Ascending aorta (tissue), 2 donors: ENCODE measurements around the gene ZNF764. TPM values are rescaled to one million over a fixed set of nuclear protein-coding genes. Genes with fewer than 3 reads are reported as not detected.
"Not testable (repeated sequence)": the region's sequence is repeated elsewhere in the genome, so short reads cannot be mapped to it uniquely, and the experiment has no call there.

Experiments used
- DNase-seq, 2 donors: peaks; one replicate each; pipeline ENCODE4 v3.0.0-alpha.2; 2019; ENCODE audit warnings: low spot score in 2 of 2
- H3K27ac ChIP-seq, 2 donors: fragments of 200-600 bp; sonication (generic); one replicate each; pipeline ENCODE4 v1.5.1; 2016 to 2017; ENCODE audit warnings: mild to moderate bottlenecking in 1 of 2
- H3K27me3 ChIP-seq: fragments of 200-600 bp; sonication (generic); one replicate; pipeline ENCODE4 v1.5.1; 2017
- H3K36me3 ChIP-seq, 2 donors: fragments of 200-600 bp; sonication (generic); one replicate each; pipeline ENCODE4 v1.5.1; 2016
- H3K4me1 ChIP-seq, 2 donors: fragments of 200-600 bp; sonication (generic); one replicate each; pipeline ENCODE4 v1.5.1; 2016 to 2017; ENCODE audit warnings: mild to moderate bottlenecking in 1 of 2
- H3K4me3 ChIP-seq, 2 donors: fragments of 200-600 bp; sonication (generic); one replicate each; pipeline ENCODE4 v1.5.1; 2016 to 2017; ENCODE audit warnings: mild to moderate bottlenecking in 1 of 2
- H3K9me3 ChIP-seq, 2 donors: fragments of 200-600 bp; sonication (generic); one replicate each; pipeline ENCODE4 v1.5.1; 2016
- intact Hi-C: fragments of 100-400 bp; cut with DNase I; formaldehyde crosslinking; loops from one replicate; pipeline ENCODE4 v1.15.1; 2023
- total RNA-seq: library from RNA; depleted of rRNA; stranded (reverse); fragments of >200 nt; gene quantifications from one replicate; pipeline ENCODE4 v1.1.0, GENCODE V29; 2016
- TF ChIP-seq, protein P1 (sequence below), 3 experiments: fragments of 200-600 bp in 2 of 3; fragments of 450-650 bp in 1 of 3; sonication (generic) in 2 of 3; IDR thresholded peaks; one replicate each; pipeline ENCODE4 v1.5.1; 2016 to 2019; ENCODE audit warnings: antibody characterized with exemption in 3 of 3, mild to moderate bottlenecking in 1 of 3, moderate library complexity in 1 of 3

ZNF764 gene
- total RNA-seq, 1 donor from 2014 or later, result 10.9 TPM

GRCh38 chr16:30523768-30524574 lies 34.2 kb downstream of the ZNF764 start:
- DNase-seq, result no peak
- Histone ChIP-seq H3K4me3 (no peak overlapping the region), H3K27ac (no peak overlapping the region), H3K9me3 (no peaks in the 10 kb centered on the region), H3K36me3 (peaks cover 8% of the 10 kb centered on the region in 2 donors), H3K27me3 (no peaks in the 10 kb centered on the region), H3K4me1 (peaks cover 0 to 6% of the 10 kb centered on the region in 2 donors)
- intact Hi-C loops, result no loop called here
- TF ChIP-seq, protein P1, sequence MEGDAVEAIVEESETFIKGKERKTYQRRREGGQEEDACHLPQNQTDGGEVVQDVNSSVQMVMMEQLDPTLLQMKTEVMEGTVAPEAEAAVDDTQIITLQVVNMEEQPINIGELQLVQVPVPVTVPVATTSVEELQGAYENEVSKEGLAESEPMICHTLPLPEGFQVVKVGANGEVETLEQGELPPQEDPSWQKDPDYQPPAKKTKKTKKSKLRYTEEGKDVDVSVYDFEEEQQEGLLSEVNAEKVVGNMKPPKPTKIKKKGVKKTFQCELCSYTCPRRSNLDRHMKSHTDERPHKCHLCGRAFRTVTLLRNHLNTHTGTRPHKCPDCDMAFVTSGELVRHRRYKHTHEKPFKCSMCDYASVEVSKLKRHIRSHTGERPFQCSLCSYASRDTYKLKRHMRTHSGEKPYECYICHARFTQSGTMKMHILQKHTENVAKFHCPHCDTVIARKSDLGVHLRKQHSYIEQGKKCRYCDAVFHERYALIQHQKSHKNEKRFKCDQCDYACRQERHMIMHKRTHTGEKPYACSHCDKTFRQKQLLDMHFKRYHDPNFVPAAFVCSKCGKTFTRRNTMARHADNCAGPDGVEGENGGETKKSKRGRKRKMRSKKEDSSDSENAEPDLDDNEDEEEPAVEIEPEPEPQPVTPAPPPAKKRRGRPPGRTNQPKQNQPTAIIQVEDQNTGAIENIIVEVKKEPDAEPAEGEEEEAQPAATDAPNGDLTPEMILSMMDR (IDR thresholded peaks at IDR 0.05), result no peak

- H3K4me3 ChIP-seq, intact Hi-C loops, DNase-seq: not testable (repeated sequence)
These were observed 35.3 kb downstream of the ZNF764 start for GRCh38 chr16:30522702-30523463.

DNA sequence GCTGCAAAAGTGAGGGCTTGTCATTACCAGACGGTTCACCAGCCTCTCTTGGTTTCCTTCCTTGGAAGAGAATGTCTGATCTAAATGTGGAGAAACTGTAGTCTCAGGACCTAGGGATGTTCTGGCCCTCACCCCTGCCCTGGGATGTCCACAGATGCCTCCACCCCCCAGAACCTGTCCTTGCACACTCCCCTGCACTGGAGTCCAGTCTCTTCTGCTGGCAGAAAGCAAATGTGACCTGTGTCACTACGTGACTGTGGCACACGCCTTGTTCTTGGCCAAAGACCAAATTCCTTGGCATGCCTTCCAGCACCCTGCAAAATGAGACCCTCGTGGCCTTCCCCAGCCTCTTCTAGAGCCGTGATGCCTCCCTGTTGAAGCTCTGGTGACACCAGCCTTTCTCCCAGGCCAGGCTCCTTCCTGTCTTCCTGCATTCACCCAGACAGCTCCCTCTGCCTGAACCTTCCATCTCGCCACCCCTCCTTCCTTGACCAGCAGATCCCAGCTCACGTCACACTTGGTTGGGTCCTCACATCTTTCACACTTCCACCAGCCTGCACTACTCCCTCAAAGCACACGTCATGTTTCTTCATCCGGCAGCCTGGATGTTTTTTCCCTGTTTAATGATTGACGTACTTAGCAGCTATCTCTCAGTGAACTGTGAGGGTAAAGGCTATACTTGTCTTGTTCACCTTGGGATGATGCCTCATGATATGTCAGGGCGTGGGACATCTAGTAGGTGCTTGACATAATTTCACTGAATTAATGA lies 36.1 kb downstream of the ZNF764 start:
- no peak overlapping the region for H3K27ac ChIP-seq
- no peak for DNase-seq
- H3K4me3 ChIP-seq, result no peak overlapping the region
- TF ChIP-seq, protein P1 (IDR thresholded peaks at IDR 0.05), result no peak
- no peaks in the 10 kb centered on the region for H3K4me1 ChIP-seq
- H3K36me3 ChIP-seq, result peaks cover 8% of the 10 kb centered on the region in 2 donors
- H3K27me3 ChIP-seq, result no peaks in the 10 kb centered on the region
- intact Hi-C loops, result no loop called here
- no peaks in the 10 kb centered on the region for H3K9me3 ChIP-seq

More at GRCh38 chr16:30522702-30523463, 35.3 kb downstream of the ZNF764 start:
- H3K9me3 ChIP-seq, H3K27me3 ChIP-seq, H3K4me1 ChIP-seq, H3K27ac ChIP-seq, H3K36me3 ChIP-seq: not testable (repeated sequence)

DNA sequence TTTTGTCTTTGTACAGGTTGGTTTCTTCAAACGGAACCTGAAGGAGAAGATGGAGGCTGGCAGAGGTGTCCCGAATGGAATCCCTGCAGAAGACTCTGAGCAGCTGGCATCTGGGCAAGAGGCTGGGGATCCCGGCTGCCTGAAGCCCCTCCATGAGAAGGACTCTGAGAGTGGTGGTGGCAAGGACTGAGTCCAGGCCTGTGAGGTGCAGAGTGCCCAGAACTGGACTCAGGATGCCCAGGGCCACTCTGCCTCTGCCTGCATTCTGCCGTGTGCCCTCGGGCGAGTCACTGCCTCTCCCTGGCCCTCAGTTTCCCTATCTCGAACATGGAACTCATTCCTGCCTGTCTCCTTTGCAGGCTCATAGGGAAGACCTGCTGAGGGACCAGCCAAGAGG lies 36.7 kb downstream of the ZNF764 start:
- peaks cover 8% of the 10 kb centered on the region in 2 donors for H3K36me3 ChIP-seq
- H3K9me3 ChIP-seq, result no peaks in the 10 kb centered on the region
- H3K27me3 ChIP-seq, result no peaks in the 10 kb centered on the region
- intact Hi-C loops, result no loop called here
- no peaks in the 10 kb centered on the region for H3K4me1 ChIP-seq
- H3K4me3 ChIP-seq, result no peak overlapping the region
- no peak overlapping the region for H3K27ac ChIP-seq
- TF ChIP-seq, protein P1 (IDR thresholded peaks at IDR 0.05), result no peak
- DNase-seq, result no peak

- Histone ChIP-seq H3K27me3 (no peaks in the 10 kb centered on the region), H3K36me3 (peaks cover under 1% of the 10 kb centered on the region in 2 donors), H3K9me3 (no peaks in the 10 kb centered on the region), H3K27ac (no peak overlapping the region), H3K4me1 (no peaks in the 10 kb centered on the region), H3K4me3 (no peak overlapping the region)
- TF ChIP-seq, protein P1 (IDR thresholded peaks at IDR 0.05), result no peak
- no peak for DNase-seq
- intact Hi-C loops, result no loop called here
These were observed 38.8 kb downstream of the ZNF764 start for GRCh38 chr16:30519120-30520049.
